ENCODE results near the gene HDAC10.

- TF ChIP-seq FOXM1 (IDR thresholded peaks at IDR 0.05; ENCODE audit: borderline replicate concordance, low read depth) (no peak), RAD21 (IDR thresholded peaks at IDR 0.05; ENCODE audit: low read depth) (no peak), EP300 (IDR thresholded peaks at IDR 0.05; ENCODE audit: borderline replicate concordance) (no peak), CREB1 (IDR thresholded peaks at IDR 0.05; ENCODE audit: low read depth) (no peak)
- TF ChIP-seq, protein P1, sequence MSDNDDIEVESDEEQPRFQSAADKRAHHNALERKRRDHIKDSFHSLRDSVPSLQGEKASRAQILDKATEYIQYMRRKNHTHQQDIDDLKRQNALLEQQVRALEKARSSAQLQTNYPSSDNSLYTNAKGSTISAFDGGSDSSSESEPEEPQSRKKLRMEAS (IDR thresholded peaks at IDR 0.05), result no peak
Observed at GRCh38 chr22:50289151-50289941, 38.3 kb upstream of the HDAC10 start.
